Measurements from ENCODE around the gene AURKA.
"Not testable (repeated sequence)": the region's sequence is repeated elsewhere in the genome, so short reads cannot be mapped to it uniquely, and the experiment has no call there.

The AURKA gene

GRCh38 chr20:56422076-56422823 is 30.2 kb upstream of the AURKA start:
- DNase-seq (ENCODE audit: low spot score) = peak; percentile 35

- DNase-seq (ENCODE audit: low spot score) = no peak
These were observed 29.1 kb upstream of the AURKA start for GRCh38 chr20:56420940-56421688.

- DNase-seq (ENCODE audit: low spot score) = no peak
These were observed 28.0 kb upstream of the AURKA start for GRCh38 chr20:56420028-56420427.

- no peak for DNase-seq (ENCODE audit: low spot score)
These were observed 26.4 kb upstream of the AURKA start for GRCh38 chr20:56418385-56418861.

- DNase-seq (ENCODE audit: low spot score) = no peak
These were observed 25.9 kb upstream of the AURKA start for GRCh38 chr20:56417911-56418310.

GRCh38 chr20:56417402-56417801 is 25.4 kb upstream of the AURKA start:
- DNase-seq (ENCODE audit: low spot score) = no peak

- no peak for DNase-seq (ENCODE audit: low spot score)
These were observed 23.1 kb upstream of the AURKA start for GRCh38 chr20:56414842-56415765.

GRCh38 chr20:56412949-56413348 is 20.9 kb upstream of the AURKA start:
- no peak for DNase-seq (ENCODE audit: low spot score)

GRCh38 chr20:56412473-56412790 is 20.4 kb upstream of the AURKA start:
- DNase-seq (ENCODE audit: low spot score) = no peak

- peak; percentile 81 for DNase-seq (ENCODE audit: low spot score)
These were observed 19.9 kb upstream of the AURKA start, which contains the start of gene CASS4 for GRCh38 chr20:56411759-56412472. Gene CASS4 (plus strand): TSS chr20:56412260. CDS start chr20:56412459, 199 bp downstream.

GRCh38 chr20:56411287-56411686 is 19.3 kb upstream of the AURKA start:
- DNase-seq (ENCODE audit: low spot score) = not testable (repeated sequence)

GRCh38 chr20:56409956-56410355 is 17.9 kb upstream of the AURKA start:
- no peak for DNase-seq (ENCODE audit: low spot score)

GRCh38 chr20:56409521-56409920 is 17.5 kb upstream of the AURKA start:
- no peak for DNase-seq (ENCODE audit: low spot score)

- DNase-seq (ENCODE audit: low spot score) = no peak
These were observed 14.9 kb upstream of the AURKA start for GRCh38 chr20:56406910-56407309.

GRCh38 chr20:56405356-56405755 is 13.3 kb upstream of the AURKA start:
- not testable (repeated sequence) for DNase-seq (ENCODE audit: low spot score)

GRCh38 chr20:56403465-56403864 is 11.4 kb upstream of the AURKA start:
- no peak for DNase-seq (ENCODE audit: low spot score)

- DNase-seq (ENCODE audit: low spot score) = peak; percentile 85
These were observed 8.1 kb upstream of the AURKA start for GRCh38 chr20:56400001-56400640.

GRCh38 chr20:56395166-56395565 is 3.2 kb upstream of the AURKA start:
- DNase-seq (ENCODE audit: low spot score) = no peak

- no peak for DNase-seq (ENCODE audit: low spot score)
These were observed 1.6 kb upstream of the AURKA start for GRCh38 chr20:56393653-56394052.

- DNase-seq (ENCODE audit: low spot score) = no peak
These were observed 967 bp upstream of the AURKA start for GRCh38 chr20:56392881-56393482.
